ENCODE data around the gene GNAI3.
A peak's percentile ranks its signal among the peaks of the same experiment; 100 is the strongest.

Gene GNAI3

GRCh38 chr1:109643385-109644230 is 95.2 kb downstream of the GNAI3 start (continued):
- TF ChIP-seq AEBP2 (tag by site-specific recombination; IDR thresholded peaks at IDR 0.05; ENCODE audit: borderline replicate concordance) = no peak
- no peak for TF ChIP-seq HOXD13 (CRISPR knock-in tag; IDR thresholded peaks at IDR 0.05; ENCODE audit: borderline replicate concordance)
- no peak for TF ChIP-seq OVOL3 (tag by site-specific recombination; IDR thresholded peaks at IDR 0.05)
- TF ChIP-seq ZSCAN18 (tag by site-specific recombination; IDR thresholded peaks at IDR 0.05) = no peak
- no peak for TF ChIP-seq ZNF747 (tag by site-specific recombination; IDR thresholded peaks at IDR 0.05)
- TF ChIP-seq ZNF426 (tag by site-specific recombination; IDR thresholded peaks at IDR 0.05) = no peak
- TF ChIP-seq ZNF776 (tag by site-specific recombination; IDR thresholded peaks at IDR 0.05; ENCODE audit: borderline replicate concordance) = no peak
- no peak for TF ChIP-seq ZNF785 (tag by site-specific recombination; IDR thresholded peaks at IDR 0.05)
- no peak for TF ChIP-seq ZFP41 (tag by site-specific recombination; IDR thresholded peaks at IDR 0.05; ENCODE audit: borderline replicate concordance)
- TF ChIP-seq ZNF529 (tag by site-specific recombination; IDR thresholded peaks at IDR 0.05; ENCODE audit: insufficient replicate concordance) = no peak
- TF ChIP-seq EGR2 (tag by site-specific recombination; IDR thresholded peaks at IDR 0.05; ENCODE audit: low read depth) = no peak
- no peak for TF ChIP-seq HIC1 (tag by site-specific recombination; IDR thresholded peaks at IDR 0.05)
- TF ChIP-seq SCRT2 (tag by site-specific recombination; IDR thresholded peaks at IDR 0.05) = peak; percentile 36; the same call in 1 of the 2 replicates
- TF ChIP-seq ZBTB48 (tag by site-specific recombination; IDR thresholded peaks at IDR 0.05) = peak; percentile 32; the same call in 1 of the 2 replicates
- TF ChIP-seq ZSCAN23 (tag by site-specific recombination; IDR thresholded peaks at IDR 0.05) = no peak
- no peak for TF ChIP-seq ZNF133 (tag by site-specific recombination; IDR thresholded peaks at IDR 0.05)
- TF ChIP-seq ZNF530 (tag by site-specific recombination; IDR thresholded peaks at IDR 0.05; ENCODE audit: low read depth) = no peak
- no peak for TF ChIP-seq ZNF791 (tag by site-specific recombination; IDR thresholded peaks at IDR 0.05)
- TF ChIP-seq ZNF664 (tag by site-specific recombination; IDR thresholded peaks at IDR 0.05) = no peak
- TF ChIP-seq ZBTB21 (tag by site-specific recombination; IDR thresholded peaks at IDR 0.05) = no peak
- TF ChIP-seq SETDB1 (IDR thresholded peaks at IDR 0.05; ENCODE audit: insufficient read length, low read length) = no peak
- no peak for TF ChIP-seq YY2 (tag by site-specific recombination; IDR thresholded peaks at IDR 0.05)
- no peak for TF ChIP-seq PRDM6 (tag by site-specific recombination; IDR thresholded peaks at IDR 0.05)
- TF ChIP-seq ZNF433 (tag by site-specific recombination; IDR thresholded peaks at IDR 0.05; ENCODE audit: low read depth) = no peak
- no peak for TF ChIP-seq PRDM4 (tag by site-specific recombination; IDR thresholded peaks at IDR 0.05)
- no peak for TF ChIP-seq ZNF292 (tag by site-specific recombination; IDR thresholded peaks at IDR 0.05; ENCODE audit: borderline replicate concordance, low read depth)
- TF ChIP-seq BCL6B (tag by site-specific recombination; IDR thresholded peaks at IDR 0.05) = no peak
- TF ChIP-seq KLF16 (tag by site-specific recombination; IDR thresholded peaks at IDR 0.05) = no peak
- TF ChIP-seq ZNF792 (tag by site-specific recombination; IDR thresholded peaks at IDR 0.05) = no peak
